ENCODE measurements around the gene RAPGEF4.

RAPGEF4 gene

GRCh38 chr2:172976816-172977215 lies 241.2 kb downstream of the RAPGEF4 start:
- FAIRE-seq (no peak), DNase-seq (ENCODE audit: insufficient read length, low spot score) (no peak)
- TF ChIP-seq POLR2A (IDR thresholded peaks at IDR 0.05; ENCODE audit: low read depth, low read length) = no peak

DNA sequence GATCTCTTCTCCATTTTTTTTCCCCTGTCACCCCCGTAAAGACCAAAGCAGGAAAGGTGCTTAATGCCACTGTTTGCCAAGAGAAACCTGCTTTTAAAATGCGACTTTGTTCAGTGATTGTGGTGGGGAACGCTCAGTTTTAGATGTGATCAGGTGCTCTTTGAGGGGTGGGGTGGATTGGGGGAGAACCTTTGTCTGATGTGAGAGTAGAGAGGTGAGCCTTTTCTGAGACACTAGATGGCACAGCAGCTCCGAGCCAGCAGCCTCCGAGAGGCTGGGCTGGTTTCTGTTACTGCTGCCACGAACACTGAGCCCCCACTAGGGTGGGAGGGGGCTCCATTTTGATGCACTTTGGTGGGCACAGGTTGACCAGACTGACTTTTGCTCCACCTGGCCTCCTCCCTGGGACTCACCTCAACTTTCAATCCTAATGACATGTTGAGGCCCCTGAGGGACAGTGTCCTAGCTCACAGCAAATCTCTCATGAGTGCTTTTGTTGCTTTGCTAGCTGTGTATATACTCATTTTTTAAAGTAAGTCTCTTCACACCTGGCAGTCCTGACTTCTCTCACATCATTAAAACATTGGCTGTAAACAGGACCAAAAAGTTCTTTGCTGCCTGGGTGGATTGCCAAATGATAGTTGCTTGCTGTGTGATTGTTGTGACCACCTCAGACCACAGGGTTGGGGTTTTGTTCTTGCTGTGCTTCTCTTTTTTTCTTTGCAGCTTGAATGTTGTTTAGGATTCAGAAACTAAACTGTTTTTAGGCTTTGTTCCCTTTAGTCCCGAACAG lies 241.8 kb downstream of the RAPGEF4 start:
- DNase-seq (ENCODE audit: insufficient read length, low spot score) (no peak), FAIRE-seq (no peak)
- TF ChIP-seq POLR2A (IDR thresholded peaks at IDR 0.05; ENCODE audit: low read depth, low read length) = no peak

GRCh38 chr2:172978063-172978383 lies 242.4 kb downstream of the RAPGEF4 start:
- DNase-seq (ENCODE audit: insufficient read length, low spot score) (no peak), FAIRE-seq (no peak)
- no peak for TF ChIP-seq POLR2A (IDR thresholded peaks at IDR 0.05; ENCODE audit: low read depth, low read length)

- DNase-seq (ENCODE audit: insufficient read length, low spot score) (peak; percentile 75), FAIRE-seq (peak; percentile 97)
- TF ChIP-seq POLR2A (IDR thresholded peaks at IDR 0.05; ENCODE audit: low read depth, low read length) = no peak
Observed at GRCh38 chr2:172985139-172985892, 249.7 kb downstream of the RAPGEF4 start.

DNA sequence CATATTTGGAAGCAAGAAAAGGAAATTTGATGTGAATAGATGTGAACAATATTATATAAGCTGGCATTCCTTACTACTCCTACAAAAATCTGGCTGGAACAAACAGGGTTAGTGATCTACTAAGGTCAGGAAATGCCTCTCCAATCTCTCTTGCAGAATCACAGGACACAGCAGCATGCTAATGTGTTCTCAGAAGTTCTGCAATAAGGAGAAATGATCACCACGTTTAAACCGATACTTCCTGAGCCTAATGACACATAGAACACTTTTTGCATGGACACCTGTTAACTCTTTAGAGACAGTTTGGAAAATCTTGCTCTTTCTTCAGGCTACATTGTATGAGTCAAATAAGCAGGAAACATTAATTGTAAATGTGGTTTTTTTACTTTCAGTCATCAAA lies 250.4 kb downstream of the RAPGEF4 start:
- FAIRE-seq (peak; percentile 52), DNase-seq (ENCODE audit: insufficient read length, low spot score) (no peak)
- no peak for TF ChIP-seq POLR2A (IDR thresholded peaks at IDR 0.05; ENCODE audit: low read depth, low read length)

DNA sequence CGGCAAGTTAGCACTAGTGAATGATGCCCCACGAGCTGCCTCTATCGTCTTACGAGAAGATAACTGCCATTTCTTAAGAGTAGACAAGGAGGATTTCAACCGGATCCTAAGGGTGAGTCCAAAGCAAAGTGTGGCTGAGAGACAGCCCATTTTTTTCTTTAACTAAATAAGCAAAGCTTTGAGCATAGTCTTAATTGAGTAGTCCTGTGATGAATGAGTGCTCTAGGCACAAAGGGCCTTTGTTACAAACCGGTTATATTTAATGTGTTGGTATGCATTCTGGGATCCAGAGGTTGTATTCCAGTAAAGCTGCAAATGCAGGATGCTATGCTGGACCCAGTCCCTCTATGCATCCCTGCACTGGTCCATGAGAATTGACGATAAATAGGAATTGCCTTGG lies 253.1 kb downstream of the RAPGEF4 start:
- TF ChIP-seq POLR2A (IDR thresholded peaks at IDR 0.05; ENCODE audit: low read depth, low read length) = no peak
- FAIRE-seq (no peak), DNase-seq (ENCODE audit: insufficient read length, low spot score) (no peak)

DNA sequence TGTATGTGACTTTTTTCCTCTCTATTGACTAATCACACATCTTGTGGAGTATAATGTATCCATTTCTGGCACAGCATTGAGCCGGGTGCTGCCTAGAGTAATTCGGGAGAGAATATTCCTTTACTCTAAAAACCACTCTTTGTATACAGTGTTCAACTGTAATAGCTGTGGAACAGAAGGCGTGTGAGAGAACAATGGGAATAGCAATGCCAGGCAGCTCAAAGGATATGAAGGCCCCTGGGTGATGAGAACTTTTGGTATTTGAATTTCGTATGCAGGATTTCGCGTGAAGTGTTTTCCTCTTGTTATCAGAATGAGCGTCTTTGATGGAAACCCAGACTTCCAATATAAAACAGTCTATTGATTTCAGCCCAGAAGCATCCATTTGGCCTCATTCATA lies 255.4 kb downstream of the RAPGEF4 start:
- DNase-seq (ENCODE audit: insufficient read length, low spot score) = no peak
- TF ChIP-seq POLR2A (IDR thresholded peaks at IDR 0.05; ENCODE audit: low read depth, low read length) = no peak
- no peak for FAIRE-seq

GRCh38 chr2:172993139-172993538 lies 257.5 kb downstream of the RAPGEF4 start:
- FAIRE-seq = no peak
- TF ChIP-seq POLR2A (IDR thresholded peaks at IDR 0.05; ENCODE audit: low read depth, low read length) = no peak
- no peak for DNase-seq (ENCODE audit: insufficient read length, low spot score)

DNA sequence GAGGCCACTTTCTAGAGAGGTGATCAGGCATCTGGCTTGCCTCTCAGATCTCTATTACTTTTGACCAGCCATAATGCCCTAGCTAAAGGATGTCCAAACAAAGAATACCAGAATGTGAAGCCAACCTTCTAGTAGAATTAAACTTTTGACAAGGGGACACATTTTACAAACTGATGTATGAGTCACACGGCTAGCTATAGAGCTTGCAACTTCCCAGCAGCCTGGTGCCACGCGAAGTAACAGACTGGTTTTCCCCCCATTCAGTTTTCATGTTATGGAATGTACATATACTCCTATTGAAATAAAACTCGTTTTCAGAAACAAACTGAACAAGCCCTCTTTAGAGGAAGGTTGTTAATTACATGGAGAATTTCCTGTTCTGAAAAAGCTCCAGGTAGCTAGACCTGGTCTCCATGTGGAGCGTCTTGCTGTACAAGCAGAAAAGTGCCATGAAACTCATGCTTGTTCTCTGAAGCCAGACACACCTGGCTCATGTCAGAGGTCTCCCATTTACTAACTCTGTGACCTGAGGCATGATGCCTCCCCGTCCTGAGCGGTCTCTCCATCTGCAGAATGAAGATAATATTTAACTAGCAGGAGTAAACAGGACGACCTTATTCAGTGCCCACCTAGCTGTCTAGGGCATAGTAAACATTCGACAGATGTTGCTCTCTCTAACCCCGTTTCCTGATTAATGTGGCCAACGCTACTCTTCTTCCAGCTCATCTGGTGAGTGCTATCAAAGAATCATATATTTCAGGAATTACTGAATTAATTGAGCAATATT lies 258.5 kb downstream of the RAPGEF4 start:
- no peak for FAIRE-seq
- TF ChIP-seq POLR2A (IDR thresholded peaks at IDR 0.05; ENCODE audit: low read depth, low read length) = no peak

GRCh38 chr2:172994864-172995263 lies 259.2 kb downstream of the RAPGEF4 start:
- FAIRE-seq (no peak), DNase-seq (ENCODE audit: insufficient read length, low spot score) (no peak)
- no peak for TF ChIP-seq POLR2A (IDR thresholded peaks at IDR 0.05; ENCODE audit: low read depth, low read length)

More for the DNA sequence above, 258.5 kb downstream of the RAPGEF4 start:
- no peak for DNase-seq (ENCODE audit: insufficient read length, low spot score)

- FAIRE-seq (peak; percentile 62), DNase-seq (ENCODE audit: insufficient read length, low spot score) (peak; percentile 23)
- no peak for TF ChIP-seq POLR2A (IDR thresholded peaks at IDR 0.05; ENCODE audit: low read depth, low read length)
Observed at GRCh38 chr2:172995323-172996244, 259.9 kb downstream of the RAPGEF4 start.

- no peak for TF ChIP-seq POLR2A (IDR thresholded peaks at IDR 0.05; ENCODE audit: low read depth, low read length)
Observed at GRCh38 chr2:172996387-172996961, 260.8 kb downstream of the RAPGEF4 start.

GRCh38 chr2:172997031-172997430 lies 261.4 kb downstream of the RAPGEF4 start:
- no peak for FAIRE-seq
- TF ChIP-seq POLR2A (IDR thresholded peaks at IDR 0.05; ENCODE audit: low read depth, low read length) = no peak
- no peak for DNase-seq (ENCODE audit: insufficient read length, low spot score)

More at GRCh38 chr2:172996387-172996961, 260.8 kb downstream of the RAPGEF4 start:
- DNase-seq (ENCODE audit: insufficient read length, low spot score) (no peak), FAIRE-seq (no peak)
